Measurements from ENCODE around the gene SRSF12. TPM values are rescaled to one million over a fixed set of nuclear protein-coding genes. Genes with fewer than 3 reads are reported as not detected.

Gene SRSF12
- total and polyA plus RNA-seq, 9 of the 15 experiments (the other 6 are each of a cell fraction or from before 2014, with no cell fraction given): not detected

DNA sequence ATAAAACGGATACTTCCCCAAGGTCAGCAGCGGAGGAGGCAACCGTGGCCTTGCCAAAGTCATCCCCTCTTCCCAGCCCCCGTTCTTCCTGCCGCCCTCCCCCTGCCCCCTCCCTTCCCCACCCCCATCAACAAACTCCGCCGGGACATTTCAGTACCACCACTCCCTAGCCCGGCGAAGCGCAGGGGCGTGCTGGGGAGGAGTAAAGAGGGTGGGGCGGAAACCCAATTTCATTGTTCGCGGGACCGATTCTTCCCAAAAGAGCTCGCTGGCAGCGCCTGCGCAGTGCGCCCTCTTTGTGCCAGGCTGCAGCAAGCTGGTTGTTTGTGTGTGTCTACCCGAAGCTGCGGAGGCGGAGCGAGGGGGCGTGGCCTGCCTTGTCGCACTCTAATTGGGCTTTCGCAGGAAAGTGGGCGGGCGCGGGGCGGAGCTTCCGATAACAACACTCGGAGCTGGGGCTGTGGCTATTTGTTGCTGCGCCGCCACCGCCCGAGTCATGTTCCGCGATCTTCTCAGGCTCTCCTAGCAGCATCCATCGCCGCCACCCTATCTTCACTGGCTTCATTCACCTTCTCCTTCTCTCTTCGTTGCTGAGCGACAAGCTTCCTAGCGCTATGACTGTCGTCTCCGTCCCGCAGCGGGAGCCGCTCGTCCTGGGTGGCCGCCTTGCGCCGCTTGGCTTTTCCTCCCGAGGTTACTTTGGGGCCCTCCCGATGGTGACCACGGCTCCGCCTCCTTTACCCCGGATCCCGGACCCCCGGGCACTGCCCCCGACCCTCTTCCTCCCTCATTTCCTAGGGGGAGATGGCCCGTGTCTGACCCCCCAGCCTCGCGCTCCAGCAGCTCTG lies 37.4 kb downstream of the SRSF12 start, which contains the start of gene PNRC1 (continued):
- TF ChIP-seq, protein P1, sequence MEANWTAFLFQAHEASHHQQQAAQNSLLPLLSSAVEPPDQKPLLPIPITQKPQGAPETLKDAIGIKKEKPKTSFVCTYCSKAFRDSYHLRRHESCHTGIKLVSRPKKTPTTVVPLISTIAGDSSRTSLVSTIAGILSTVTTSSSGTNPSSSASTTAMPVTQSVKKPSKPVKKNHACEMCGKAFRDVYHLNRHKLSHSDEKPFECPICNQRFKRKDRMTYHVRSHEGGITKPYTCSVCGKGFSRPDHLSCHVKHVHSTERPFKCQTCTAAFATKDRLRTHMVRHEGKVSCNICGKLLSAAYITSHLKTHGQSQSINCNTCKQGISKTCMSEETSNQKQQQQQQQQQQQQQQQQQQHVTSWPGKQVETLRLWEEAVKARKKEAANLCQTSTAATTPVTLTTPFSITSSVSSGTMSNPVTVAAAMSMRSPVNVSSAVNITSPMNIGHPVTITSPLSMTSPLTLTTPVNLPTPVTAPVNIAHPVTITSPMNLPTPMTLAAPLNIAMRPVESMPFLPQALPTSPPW (CRISPR knock-in tag; IDR thresholded peaks at IDR 0.05): peak; percentile 91
- TF ChIP-seq RCOR1 (IDR thresholded peaks at IDR 0.05; ENCODE audit: borderline replicate concordance in 1 of 2, low read depth in 2 of 2, low read length in 2 of 2) (peak in 1 of 2 experiments; percentile 74; a peak in 2 of 4 replicates), CBX3 (IDR thresholded peaks at IDR 0.05; ENCODE audit: borderline replicate concordance in 1 of 2, low read length in 2 of 2) (no peak), NELFE (IDR thresholded peaks at IDR 0.05; ENCODE audit: insufficient read depth, insufficient read length) (no peak), SMAD4 (CRISPR knock-in tag; conservative IDR thresholded peaks at IDR 0.05) (no peak), EP300 (IDR thresholded peaks at IDR 0.05; ENCODE audit: low read length) (peak; percentile 28; the same call in 1 of the 2 replicates), BHLHE40 (IDR thresholded peaks at IDR 0.05; ENCODE audit: low read length) (no peak), KDM2B (CRISPR knock-in tag; IDR thresholded peaks at IDR 0.05) (no peak), BDP1 (IDR thresholded peaks at IDR 0.05; ENCODE audit: insufficient read depth, insufficient read length) (no peak), ATF1 (CRISPR knock-in tag; IDR thresholded peaks at IDR 0.05) (no peak), ATF1 (tag; IDR thresholded peaks at IDR 0.05) (peak; percentile 47; the same call in 1 of the 2 replicates), FUS (optimal IDR thresholded peaks at IDR 0.05; ENCODE audit: low read depth, low read length) (no peak), OTX1 (CRISPR knock-in tag; IDR thresholded peaks at IDR 0.05) (0 out of 2 replicates have a peak, but pooled peaks have one; percentile 24), CHD1 (IDR thresholded peaks at IDR 0.05; ENCODE audit: low read length) (no peak), SIX5 (IDR thresholded peaks at IDR 0.05; ENCODE audit: borderline replicate concordance in 1 of 2, insufficient read depth in 1 of 2, low read depth in 1 of 2, low read length in 2 of 2) (no peak), MAZ (CRISPR knock-in tag; conservative IDR thresholded peaks at IDR 0.05 in 1 of 2, IDR thresholded peaks at IDR 0.05 in 1 of 2) (no peak), SNRNP70 (optimal IDR thresholded peaks at IDR 0.05; ENCODE audit: low read depth, low read length) (no peak), POLR2A (conservative IDR thresholded peaks at IDR 0.05) (peak; percentile 89), SUPT5H (IDR thresholded peaks at IDR 0.05) (peak; percentile 89), MTA3 (IDR thresholded peaks at IDR 0.05; ENCODE audit: borderline replicate concordance) (0 out of 2 replicates have a peak, but pooled peaks have one; percentile 38), POLR2B (IDR thresholded peaks at IDR 0.05; ENCODE audit: low read depth, partially characterized antibody) (peak; percentile 96), RBFOX2 (IDR thresholded peaks at IDR 0.05; ENCODE audit: low read depth, low read length) (peak; percentile 92), ZFX (CRISPR knock-in tag; IDR thresholded peaks at IDR 0.05) (peak; percentile 75), CXXC5 (CRISPR knock-in tag; IDR thresholded peaks at IDR 0.05) (peak; percentile 35)
- TF ChIP-seq, protein P2, sequence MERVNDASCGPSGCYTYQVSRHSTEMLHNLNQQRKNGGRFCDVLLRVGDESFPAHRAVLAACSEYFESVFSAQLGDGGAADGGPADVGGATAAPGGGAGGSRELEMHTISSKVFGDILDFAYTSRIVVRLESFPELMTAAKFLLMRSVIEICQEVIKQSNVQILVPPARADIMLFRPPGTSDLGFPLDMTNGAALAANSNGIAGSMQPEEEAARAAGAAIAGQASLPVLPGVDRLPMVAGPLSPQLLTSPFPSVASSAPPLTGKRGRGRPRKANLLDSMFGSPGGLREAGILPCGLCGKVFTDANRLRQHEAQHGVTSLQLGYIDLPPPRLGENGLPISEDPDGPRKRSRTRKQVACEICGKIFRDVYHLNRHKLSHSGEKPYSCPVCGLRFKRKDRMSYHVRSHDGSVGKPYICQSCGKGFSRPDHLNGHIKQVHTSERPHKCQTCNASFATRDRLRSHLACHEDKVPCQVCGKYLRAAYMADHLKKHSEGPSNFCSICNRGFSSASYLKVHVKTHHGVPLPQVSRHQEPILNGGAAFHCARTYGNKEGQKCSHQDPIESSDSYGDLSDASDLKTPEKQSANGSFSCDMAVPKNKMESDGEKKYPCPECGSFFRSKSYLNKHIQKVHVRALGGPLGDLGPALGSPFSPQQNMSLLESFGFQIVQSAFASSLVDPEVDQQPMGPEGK (CRISPR knock-in tag; IDR thresholded peaks at IDR 0.05; ENCODE audit: borderline replicate concordance): no peak
- TF ChIP-seq, protein P3, sequence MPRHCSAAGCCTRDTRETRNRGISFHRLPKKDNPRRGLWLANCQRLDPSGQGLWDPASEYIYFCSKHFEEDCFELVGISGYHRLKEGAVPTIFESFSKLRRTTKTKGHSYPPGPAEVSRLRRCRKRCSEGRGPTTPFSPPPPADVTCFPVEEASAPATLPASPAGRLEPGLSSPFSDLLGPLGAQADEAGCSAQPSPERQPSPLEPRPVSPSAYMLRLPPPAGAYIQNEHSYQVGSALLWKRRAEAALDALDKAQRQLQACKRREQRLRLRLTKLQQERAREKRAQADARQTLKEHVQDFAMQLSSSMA (CRISPR knock-in tag; IDR thresholded peaks at IDR 0.05): no peak

Measured in K562 (cell line).